Parietal lobe (tissue), 2 donors: ENCODE results near the gene RNPS1. TPM values are rescaled to one million over a fixed set of nuclear protein-coding genes. Genes with fewer than 3 reads are reported as not detected.

Source experiments
- small RNA-seq: library from RNA; depleted of rRNA; stranded (forward); fragments of <200 nt; gene quantifications from one replicate; pipeline ENCODE3, GENCODE V24; 2014; ENCODE audit warnings: low replicate concordance
- total RNA-seq: library from RNA; depleted of rRNA; stranded (reverse); fragments of >200 nt; gene quantifications from one replicate; pipeline ENCODE4 v1.2.3, GENCODE V29; 2014

The RNPS1 gene, protein sequence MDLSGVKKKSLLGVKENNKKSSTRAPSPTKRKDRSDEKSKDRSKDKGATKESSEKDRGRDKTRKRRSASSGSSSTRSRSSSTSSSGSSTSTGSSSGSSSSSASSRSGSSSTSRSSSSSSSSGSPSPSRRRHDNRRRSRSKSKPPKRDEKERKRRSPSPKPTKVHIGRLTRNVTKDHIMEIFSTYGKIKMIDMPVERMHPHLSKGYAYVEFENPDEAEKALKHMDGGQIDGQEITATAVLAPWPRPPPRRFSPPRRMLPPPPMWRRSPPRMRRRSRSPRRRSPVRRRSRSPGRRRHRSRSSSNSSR
- total RNA-seq: 129 TPM

DNA sequence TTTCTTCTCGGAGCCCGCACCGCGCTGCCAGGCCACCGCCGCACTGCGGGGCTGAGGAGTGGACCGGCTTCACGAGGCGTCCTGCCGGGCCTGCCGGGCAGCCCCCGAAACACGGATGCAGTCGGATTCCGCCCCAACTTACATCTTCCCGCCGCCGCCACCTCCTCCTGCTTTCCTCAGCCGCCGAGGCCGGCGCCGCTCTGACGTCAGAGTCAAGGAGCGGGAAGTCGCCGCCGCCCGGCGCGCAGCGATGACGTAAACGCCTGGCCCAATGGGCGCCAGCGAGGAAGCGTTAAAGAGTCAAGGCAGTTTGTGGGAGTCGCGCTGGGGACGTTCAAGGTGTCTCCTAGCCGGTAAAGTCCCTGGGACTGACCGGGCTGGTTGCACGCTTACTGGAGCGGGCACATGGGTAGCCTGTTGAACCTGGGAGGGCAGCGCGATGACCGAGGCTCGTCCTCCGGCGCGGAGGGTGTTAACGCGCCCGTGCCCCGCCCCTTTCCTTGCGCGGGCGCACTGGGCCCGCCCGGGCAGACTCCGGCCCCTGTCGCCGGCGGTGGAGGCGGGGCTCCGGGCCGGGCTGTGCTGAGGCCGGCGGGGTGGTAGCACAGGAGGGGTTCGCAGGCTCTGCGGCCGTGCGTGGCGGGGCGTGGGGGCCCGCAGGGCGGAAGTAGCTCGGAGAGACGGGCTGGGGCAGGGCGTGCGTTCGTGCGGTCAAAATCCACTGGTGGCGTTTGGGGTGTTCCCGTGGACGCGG is at the start of gene RNPS1:
Gene RNPS1 (minus strand): TSS at position 214 of the 754 bp plus-strand sequence. CDS start 3,483 bp downstream, outside the sequence.

DNA sequence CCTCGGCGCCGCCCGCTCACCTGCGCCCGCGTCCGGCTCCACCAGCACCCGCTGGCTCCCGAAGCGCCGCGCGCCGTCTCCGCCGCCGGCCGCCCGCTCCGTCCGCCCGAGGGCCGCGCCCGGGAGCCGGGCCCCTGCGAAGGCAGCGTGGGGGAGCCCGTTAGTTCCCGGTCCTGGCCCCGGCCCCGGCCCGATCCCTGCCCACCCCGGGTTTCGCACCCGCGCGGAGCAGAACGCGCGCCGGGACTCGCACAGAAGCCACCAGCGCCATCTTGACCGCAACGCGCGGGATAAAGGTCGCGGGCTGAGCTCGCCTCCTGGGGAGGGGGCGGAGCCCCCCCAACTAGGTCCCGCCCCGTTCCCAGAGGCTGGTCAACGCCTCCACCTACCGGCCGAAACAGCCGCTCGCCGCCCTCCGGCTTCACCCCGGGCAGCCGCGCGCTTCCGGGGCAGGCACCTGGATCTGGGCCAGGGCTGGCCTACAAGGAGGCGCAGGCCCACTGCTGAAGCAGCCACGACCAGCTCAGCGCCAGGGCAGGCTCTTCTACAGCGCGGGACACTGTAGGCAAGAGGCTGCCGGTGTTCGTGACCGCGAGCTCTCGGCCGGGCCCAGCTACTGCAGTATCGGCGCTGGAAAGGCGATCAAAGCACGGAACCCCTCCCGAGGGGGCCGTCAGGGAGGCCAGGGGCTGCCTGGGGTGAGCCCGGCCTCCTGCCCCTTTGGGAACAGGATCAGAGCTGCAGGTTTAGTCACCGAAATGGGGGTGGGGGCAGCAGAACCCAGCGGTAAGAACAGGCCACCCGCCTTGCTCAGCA is 16.4 kb downstream of the RNPS1 start, which contains the start of gene ECI1:
Gene ECI1 (minus strand): TSS at position 292 of the 816 bp plus-strand sequence. CDS start 21 bp downstream, at position 271.

DNA sequence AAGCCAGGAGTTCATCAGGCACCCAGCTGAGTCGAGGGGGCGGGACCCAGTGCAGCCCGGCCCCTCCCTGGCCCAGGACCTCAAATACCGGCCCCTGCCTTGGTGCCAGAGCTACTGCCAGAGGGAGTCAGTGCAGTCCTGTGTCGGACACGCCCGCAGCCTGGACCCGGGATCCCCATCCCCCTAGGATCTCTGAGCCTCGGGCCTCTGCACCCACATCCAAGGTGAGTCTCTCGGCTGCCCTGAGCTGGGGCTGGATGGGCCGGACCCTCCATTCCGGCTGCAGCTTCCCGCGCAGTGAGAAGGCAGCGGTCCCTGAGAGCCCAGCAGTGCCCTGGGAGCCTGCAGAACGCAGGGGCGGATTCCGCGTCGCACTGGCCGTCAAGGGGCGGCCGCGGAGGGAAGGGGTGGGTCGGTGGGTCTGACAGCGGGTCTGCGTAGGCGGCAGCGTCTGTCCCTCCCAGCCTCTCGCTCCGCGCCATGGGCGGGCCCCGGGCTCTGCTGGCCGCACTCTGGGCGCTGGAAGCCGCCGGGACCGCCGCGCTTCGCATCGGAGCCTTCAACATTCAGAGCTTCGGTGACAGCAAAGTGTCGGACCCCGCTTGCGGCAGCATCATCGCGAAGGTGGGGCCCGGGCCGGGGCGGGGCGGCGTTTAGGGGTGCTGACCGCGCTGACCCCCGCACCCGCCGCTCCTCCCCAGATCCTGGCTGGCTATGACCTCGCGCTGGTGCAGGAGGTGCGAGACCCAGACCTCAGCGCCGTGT is 31.4 kb downstream of the RNPS1 start, which contains the start of gene DNASE1L2:
Gene DNASE1L2 (plus strand): TSS at position 108 of the 765 bp plus-strand sequence. CDS start 373 bp downstream, at position 481.

DNA sequence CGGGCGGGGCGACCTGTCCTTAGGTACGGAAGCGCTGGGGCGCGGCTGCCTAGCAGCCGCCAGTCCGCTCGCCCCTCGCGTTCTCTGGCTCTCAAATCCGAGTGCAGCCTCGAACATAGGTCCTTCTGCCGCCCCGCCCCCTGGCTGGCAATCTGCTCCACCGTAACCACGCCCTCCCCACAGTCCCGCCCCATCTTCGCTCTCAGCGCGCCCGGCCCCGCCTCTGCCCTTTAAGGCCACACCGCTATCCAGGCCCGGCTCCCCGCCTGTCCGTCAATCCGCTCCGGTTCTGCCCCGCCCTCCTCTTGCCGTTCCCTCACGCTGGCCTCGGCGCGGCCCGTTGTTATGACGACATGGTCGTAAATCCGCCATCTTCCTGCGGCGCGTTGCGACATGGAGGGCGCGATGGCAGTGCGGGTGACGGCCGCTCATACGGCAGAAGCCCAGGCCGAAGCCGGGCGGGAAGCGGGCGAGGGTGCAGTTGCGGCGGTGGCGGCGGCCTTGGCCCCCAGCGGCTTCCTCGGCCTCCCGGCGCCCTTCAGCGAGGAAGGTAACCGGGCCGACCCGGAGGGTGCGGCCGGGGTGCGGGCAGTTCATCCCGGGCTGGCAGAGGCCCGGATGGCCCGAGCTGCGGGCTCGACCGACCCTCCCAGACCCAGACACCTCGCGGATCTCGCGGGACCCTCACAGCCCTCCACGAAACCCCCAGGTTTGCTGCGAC is 44.5 kb downstream of the RNPS1 start, which contains the start of gene E4F1:
Gene E4F1 (plus strand): TSS at position 371 of the 721 bp plus-strand sequence. CDS start 23 bp downstream, at position 394.

DNA sequence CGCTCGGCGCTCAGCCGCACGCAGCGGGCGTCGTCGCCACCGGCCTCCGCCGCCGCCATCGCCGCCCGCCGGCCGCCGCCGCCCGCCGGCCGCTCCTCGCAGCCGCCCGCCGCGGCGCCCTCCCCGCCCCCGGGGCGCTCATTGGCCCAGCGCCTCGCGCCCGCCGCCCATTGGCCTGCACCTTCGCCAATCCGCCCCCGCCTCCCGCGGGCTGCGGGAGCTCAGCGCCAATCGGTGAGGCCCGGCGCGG is 53.3 kb downstream of the RNPS1 start, which contains the start of gene PGP:
Gene PGP (minus strand): TSS at position 122 of the 250 bp plus-strand sequence. CDS start 63 bp downstream, at position 59.

DNA sequence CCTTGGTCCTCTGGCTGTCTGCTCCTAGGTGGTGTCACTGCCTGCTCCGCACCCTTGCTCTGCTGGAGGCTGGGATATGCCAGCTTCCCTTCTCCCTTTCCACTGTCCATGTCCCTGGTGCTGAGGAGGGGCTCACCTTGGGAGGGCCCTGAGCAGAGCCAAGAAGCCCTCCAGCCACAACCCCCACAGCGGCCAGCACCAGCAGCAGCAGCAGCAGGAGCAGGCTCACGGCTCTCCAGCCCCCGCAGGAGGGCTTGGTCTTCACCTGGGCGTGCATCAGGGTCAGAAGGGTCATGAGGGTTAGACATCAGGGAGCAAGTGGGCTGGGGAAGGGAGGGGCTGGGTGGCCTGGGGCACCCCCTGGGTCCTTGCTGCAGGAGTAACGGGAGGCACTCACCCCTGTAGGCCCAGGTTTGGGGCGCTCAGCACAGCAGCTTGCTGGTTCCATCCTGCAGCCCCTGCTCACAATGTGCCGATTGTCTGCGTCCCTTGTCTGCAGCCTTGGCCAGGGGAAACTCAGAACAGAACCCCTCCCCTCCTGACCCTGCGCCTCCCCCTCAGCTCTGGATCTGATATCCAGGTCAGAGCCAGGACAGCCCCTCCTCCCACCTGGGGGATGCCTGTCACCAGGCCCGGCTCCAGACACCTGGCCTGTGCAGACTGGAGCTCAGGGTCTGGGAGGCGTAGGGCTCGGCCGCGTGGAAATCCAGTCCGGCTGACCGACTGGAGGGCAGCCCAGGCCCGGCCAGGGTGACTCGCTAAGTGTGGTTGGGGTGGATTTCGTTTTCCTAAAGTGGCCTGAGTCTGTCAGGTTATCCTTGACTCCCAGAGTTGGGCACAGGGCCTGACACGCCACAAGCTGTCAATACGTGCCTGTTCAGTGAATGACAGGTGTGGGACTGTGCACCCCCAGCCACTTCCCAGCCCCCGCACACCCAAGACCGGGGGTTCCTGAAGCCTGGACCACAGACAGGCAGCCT is 57.2 kb downstream of the RNPS1 start, which contains the start of gene BRICD5:
Gene BRICD5 (minus strand): TSS at position 478 of the 980 bp plus-strand sequence. CDS start 30 bp downstream, at position 448.

DNA sequence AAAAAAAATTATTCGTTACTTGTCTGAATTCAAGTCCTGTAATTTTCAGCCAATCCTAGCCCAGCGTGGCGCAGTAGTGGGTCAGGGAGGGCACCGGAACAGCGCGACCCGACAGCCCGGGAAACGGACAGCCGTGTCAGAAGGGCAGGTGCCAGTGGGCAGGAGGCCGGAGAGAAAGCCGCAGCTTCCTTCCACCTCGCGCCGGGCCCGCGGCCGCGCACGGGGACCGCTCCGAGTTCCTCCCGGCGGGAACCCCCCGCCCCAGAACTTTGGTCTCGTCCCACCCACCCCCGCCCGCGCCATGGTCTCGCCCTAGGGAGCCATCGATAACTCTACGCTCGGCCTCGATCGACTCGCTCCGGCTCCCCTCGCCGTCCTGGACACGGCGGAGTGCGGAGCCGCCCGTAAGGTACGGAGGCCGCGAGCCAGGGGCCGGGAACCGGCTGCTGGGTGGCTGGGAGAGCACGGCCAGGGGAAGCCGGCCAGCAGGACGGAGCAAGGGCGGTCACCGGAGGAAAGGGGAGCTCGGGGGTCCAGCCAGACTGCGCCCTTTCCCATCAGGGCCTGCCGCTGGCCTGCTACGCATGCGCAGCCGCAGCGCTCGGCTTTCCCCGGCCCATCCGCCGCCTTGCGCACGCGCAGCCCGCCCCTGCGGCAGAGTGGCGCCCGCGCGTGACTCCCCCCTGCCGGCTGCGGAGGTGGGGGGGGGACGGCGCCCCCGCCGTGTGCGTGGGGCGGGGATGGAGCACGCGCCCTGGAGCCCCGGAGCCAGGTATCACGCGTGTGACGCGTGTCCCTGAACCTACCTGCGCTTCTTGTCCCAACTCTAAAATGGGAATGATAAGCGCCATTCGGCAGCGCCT is 62.6 kb downstream of the RNPS1 start, which contains the start of gene MLST8:
Gene MLST8 (plus strand): TSS at position 351 of the 863 bp plus-strand sequence. CDS start 632 bp downstream, outside the sequence.

Small RNAs within 50 kb of the gene (small RNA-seq; reads per million reads assigned to genes)
- gene MIR3677: not detected
- not detected for gene MIR4717

Other genes starting within 250 kb of the RNPS1 start
- gene NPW, start 248.3 kb downstream of the RNPS1 start, total RNA-seq: not detected
- gene NHERF2, start 241.2 kb downstream of the RNPS1 start, total RNA-seq: 10.0 TPM
- 22.5 TPM for gene NTHL1, start 220.3 kb downstream of the RNPS1 start, total RNA-seq
- 148 TPM for gene TSC2, start 220.1 kb downstream of the RNPS1 start, total RNA-seq
- 272 TPM for gene PKD1, start 132.2 kb downstream of the RNPS1 start, total RNA-seq
- gene RAB26, start 119.5 kb downstream of the RNPS1 start, total RNA-seq: 4.4 TPM
- 34.7 TPM for gene TRAF7, start 112.3 kb downstream of the RNPS1 start, total RNA-seq
- gene CASKIN1, start 71.5 kb downstream of the RNPS1 start, total RNA-seq: 39.8 TPM
- gene MLST8, start 62.7 kb downstream of the RNPS1 start, total RNA-seq: 18.5 TPM
- 8.5 TPM for gene BRICD5, start 57.3 kb downstream of the RNPS1 start, total RNA-seq
- 23.8 TPM for gene PGP, start 53.3 kb downstream of the RNPS1 start, total RNA-seq
- 46.6 TPM for gene E4F1, start 44.5 kb downstream of the RNPS1 start, total RNA-seq
- 7.5 TPM for gene DNASE1L2, start 31.7 kb downstream of the RNPS1 start, total RNA-seq
- 16.3 TPM for gene ECI1, start 16.5 kb downstream of the RNPS1 start, total RNA-seq
- gene ABCA3, start 72.6 kb upstream of the RNPS1 start, total RNA-seq: 57.3 TPM
- 13.5 TPM for gene CCNF, start 161.3 kb upstream of the RNPS1 start, total RNA-seq
- gene TEDC2, start 192.0 kb upstream of the RNPS1 start, total RNA-seq: 12.2 TPM
- gene NTN3, start 203.2 kb upstream of the RNPS1 start, total RNA-seq: 6.6 TPM
- gene TBC1D24, start 207.0 kb upstream of the RNPS1 start, total RNA-seq: 31.3 TPM
- 23.8 TPM for gene ATP6V0C, start 245.8 kb upstream of the RNPS1 start, total RNA-seq